NCI-H748 (cell line): ENCODE data around the gene SMCO1.
"Not testable (repeated sequence)": the region's sequence is repeated elsewhere in the genome, so short reads cannot be mapped to it uniquely, and the experiment has no call there.

Experiments used
- DNase-seq: peaks from one replicate; lab custom pipeline; 2025; ENCODE audit not compliant: unreplicated experiment; lab: John Stamatoyannopoulos, UW

The SMCO1 gene, protein sequence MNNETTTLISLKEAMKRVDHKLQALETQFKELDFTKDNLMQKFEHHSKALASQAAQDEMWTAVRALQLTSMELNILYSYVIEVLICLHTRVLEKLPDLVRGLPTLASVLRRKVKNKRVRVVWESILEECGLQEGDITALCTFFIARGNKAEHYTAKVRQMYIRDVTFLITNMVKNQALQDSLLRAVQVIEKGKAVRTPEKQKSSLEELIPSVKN

DNA sequence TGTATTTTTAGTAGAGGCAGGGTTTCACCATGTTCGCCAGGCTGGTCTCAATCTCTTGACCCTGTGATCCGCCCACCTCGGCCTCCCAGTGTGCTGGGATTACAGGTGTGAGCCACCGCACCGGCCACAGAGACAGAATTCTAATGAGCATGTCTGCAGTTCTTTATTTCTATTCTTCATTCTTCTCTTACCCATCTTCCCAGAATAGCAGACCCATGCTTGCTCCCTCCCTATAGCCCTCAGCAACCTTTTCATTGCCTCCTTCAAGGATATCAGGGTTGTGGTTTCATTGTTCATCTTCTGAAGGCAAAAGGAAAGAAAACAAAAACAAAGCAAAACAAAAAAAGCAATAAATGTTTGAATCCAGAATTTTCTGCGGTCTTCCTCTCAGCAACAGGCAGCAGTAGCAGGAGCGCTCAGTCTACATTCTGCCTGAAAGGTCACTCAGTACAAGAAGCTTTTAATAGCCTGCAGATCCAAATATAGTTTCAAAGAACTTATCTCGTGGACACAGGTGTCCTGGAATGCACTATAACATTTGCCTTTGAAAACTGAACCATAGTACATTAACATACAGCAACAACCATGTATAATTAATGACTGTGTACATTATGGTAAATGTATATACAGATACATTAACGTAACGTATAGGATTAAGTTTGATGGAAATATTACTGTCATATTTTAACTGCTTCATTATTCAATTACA lies at the start of gene SMCO1:
Gene SMCO1, minus strand, starts transcription at position 434 of the 709 bp plus-strand sequence. Its CDS starts 137 bp downstream, at position 297.
- DNase-seq, result no peak

DNA sequence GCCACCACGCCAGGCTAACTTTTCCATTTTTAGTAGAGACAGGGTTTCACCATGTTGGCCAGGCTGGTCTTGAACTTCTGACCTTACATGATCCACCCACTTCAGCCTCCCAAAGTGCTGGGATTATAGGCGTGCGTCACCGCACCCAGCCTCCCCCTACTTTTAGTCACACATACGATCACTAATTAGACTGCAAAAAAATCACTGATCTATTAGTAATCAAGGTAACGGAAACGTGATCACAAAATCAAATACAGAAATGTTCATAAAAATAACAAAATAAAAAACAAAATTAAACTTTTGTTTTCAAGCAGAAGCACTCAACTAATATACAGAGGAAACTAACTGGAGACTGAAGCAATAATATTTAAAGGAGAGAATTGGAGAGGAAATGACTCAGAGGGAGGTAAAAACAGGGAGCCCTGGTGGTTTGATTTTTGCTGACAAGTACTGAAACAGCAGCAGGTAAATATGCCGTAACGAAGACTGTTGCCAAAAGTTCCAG lies 48.6 kb upstream of the SMCO1 start:
- no peak for DNase-seq

DNA sequence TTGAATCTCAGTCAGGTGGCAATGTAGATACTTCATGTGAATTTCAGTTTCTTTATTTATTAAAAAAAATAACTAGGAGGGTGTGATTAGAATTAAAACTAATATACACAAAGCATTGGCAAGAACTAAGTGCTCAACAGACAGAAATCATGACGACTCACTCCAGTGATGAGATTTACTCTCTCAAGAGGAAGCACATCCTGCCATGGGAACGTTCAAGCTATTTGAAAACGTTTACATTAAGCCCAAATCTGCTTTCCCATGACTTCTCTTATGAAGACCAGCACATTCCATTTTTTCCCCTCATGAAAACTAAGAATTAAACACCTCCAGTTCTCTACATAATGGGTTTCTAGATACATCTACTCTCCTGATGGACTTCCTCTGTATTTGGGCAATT lies 44.7 kb upstream of the SMCO1 start:
- DNase-seq, result no peak

DNA sequence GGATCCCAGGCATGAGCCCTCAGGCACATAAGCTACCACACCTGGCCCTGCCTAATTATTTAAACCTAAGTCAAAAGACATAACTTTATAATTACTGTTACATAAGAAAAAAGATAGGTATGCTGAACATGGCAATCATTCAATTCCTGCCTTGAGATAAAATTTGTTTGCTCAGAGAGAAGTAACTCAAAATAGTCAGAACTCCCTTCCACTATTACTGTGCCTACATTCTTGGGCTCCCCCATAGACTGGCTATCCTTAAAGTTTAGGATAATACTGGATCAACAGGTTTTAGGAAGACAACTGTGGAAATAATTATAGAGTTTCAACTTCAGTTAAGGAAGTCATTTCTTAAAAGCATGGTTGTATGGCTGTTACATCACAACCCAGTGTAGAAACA lies 43.3 kb upstream of the SMCO1 start:
- no peak for DNase-seq

DNA sequence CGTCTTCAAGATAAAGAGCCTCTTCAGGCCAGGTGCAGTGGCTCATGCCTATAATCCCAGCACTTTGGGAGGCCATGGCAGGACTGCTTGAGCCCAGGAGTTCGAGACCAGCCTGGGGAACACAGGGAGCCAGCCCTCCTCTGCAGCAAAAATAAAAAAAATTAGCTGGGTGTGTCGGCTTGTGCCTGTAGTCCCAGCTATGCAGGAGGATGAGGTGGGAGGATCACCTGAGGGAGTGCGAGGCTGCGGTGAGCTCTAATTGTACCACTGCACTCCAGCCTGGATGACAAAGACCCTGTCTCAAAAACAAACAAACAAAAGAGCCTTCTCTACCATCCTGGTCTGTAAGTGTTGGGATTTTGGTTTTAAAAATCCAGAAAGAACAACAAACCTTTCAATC lies 42.1 kb upstream of the SMCO1 start:
- DNase-seq, result no peak

DNA sequence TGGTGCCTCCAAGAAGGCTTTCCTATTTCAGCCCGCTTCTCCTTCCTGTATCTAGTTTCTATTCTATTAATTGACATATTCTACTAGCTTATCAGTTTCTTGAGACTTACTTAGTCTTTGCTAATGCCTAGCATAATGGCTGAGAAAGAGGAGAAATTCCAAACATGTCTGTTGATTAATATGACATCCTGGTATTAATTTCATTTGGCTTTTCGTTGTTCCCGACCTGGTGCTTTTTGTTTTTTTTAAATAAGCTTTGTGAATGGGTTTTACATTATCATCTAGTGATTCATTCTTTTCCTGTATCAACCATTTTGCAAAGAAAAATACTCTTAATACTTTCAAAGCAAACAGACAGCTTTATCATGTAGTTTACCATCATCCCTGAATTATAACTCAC lies 40.1 kb upstream of the SMCO1 start:
- no peak for DNase-seq

DNA sequence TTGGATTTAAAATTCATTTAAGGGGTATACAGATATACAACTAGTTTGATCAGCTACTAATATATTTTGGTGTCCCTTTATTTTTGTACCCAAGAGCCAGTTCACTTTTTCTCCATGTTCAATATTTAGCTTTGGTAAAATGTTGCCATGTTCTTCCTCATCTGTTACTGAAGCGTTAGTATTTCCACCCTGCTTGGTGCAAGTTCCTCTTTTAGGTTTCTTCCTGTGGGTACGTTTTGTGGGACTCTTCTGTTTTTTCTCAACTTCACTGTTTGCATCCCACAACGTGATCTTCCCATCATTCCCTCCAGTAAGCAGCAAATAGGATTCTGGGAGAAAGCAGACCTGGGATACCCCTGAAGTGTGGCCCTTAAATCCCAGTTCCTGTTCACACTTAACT lies 39.1 kb upstream of the SMCO1 start:
- no peak for DNase-seq

DNA sequence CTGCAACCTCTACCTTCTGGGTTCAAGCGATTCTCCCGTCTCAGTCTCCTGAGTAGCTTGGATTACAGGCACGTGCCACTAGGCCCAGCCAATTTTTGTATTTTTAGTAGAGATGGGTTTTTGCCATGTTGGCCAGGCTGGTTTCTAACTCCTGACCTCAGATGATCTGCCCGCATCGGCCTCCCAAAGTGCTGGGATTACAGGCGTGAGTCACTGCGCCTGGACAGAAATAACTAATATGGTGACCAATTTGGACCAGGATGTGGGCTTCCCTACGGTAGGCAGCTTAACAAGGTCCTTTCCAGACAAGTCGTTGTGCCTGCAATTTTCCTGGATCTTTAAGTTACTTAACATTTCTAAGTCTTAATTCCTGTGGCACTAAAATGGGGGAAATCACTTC lies 38.4 kb upstream of the SMCO1 start:
- DNase-seq, result no peak

DNA sequence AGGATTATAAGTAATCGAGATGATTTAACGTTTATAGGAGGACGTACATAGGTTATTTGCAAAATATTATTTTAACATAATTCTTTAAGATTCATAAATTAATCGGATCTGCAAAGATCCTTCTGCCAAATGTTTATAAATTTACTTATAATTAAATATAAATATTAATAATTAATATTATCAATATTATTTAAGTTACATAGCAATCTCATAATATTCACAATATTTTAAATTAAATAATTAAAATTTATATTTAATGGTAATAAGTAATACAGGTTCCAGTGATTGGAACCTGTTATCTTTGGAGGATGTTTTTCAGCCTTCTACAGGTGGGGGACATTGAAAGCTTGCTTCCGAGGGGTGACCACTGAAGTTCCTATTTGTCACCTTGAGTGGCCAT lies 37.1 kb upstream of the SMCO1 start:
- no peak for DNase-seq

DNA sequence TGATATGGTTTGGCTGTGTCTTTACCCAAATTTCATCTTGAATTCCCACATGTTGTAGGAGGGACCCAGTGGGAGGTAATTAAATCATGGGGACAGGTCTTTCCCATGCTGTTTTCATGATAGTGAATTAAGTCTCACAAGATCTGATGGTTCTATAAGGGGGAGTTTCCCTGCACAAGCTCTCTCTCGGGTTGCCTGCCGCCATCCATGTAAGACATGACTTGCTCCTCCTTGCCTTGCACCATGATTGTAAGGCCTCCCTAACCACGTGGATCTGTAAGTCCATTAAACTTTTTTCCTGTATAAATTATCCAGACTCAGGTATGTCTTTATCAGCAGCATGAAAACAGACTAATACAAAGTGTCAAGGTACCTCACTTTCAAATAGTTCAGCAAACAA lies 35.0 kb upstream of the SMCO1 start:
- not testable (repeated sequence) for DNase-seq

DNA sequence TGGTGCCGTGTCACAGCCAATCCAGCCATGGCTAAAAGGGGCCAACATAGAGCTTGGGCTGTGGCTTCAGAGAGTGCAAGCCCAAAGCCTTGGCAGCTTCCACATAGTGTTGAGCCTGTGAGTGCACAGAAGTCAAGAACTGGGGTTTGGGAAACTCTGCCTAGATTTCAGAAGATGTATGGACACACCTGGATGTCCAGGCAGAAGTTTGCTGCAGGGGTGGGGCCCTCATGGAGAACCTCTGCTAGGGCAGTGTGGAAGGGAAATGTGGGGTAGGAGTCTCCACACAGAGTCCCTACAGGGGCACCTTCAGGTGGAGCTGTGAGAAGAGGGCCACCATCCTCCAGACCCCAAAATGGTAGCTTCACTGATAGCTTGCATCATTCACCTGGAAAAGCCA lies 34.2 kb upstream of the SMCO1 start:
- not testable (repeated sequence) for DNase-seq

DNA sequence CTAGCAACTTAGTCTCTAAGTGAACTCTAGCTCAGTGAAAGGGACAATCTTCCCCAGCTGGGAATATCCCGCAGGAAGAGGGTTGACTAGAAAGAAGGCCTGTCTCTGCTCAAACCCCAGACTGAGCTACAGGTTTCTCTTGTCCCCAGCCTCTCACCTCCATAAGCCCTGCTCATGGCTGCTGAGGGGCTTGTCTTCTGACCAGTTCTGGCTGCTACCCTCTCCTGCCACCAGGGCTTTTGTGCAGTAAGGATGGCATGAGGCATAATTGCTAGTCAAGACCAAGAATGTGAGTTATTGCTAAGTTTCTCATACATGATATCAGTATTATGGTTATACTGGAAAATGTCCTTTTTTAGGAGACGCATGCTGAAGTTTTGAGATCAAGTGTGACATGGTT lies 31.9 kb upstream of the SMCO1 start:
- DNase-seq, result no peak

DNA sequence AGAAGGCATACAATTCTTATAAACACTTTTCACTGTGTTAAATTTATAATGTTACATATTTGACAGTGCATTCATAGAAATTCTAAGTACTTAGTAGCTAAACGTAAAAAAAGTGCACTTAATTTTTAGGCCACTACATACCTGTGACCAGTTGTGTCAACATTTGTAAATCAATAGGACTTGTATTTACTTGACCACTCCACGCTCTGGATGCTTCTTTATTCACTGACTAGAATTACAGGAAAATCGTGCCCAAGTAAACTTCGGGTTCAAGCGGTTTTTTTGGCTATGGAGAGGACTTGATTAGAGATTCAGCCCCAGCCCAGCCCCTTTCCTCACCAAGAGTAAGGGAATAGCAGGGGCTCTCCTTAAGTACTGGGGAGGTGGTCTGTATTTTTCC lies 31.4 kb upstream of the SMCO1 start:
- no peak for DNase-seq

DNA sequence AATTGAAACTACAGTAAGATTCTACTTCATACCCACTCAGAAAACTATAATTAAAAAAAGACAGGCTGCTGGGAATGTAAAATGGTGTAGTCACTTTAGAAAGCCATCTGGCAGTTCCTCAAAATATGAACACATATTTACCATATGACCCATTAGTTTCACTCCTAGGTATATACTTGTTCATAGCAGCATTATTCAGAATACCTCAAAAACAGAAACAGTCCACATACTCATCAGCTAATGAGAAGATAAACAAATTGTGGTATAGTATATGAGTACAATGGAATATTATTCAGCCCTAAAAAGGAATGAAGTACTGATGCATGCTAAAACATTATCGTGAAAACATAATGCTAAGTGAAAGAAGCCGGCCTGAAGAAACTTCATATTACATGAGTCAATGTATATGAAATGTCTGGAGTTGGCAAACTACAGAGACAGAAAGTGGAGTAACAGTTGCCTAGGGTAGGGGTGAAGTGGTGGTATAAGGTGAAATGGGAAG lies 29.4 kb upstream of the SMCO1 start:
- no peak for DNase-seq

DNA sequence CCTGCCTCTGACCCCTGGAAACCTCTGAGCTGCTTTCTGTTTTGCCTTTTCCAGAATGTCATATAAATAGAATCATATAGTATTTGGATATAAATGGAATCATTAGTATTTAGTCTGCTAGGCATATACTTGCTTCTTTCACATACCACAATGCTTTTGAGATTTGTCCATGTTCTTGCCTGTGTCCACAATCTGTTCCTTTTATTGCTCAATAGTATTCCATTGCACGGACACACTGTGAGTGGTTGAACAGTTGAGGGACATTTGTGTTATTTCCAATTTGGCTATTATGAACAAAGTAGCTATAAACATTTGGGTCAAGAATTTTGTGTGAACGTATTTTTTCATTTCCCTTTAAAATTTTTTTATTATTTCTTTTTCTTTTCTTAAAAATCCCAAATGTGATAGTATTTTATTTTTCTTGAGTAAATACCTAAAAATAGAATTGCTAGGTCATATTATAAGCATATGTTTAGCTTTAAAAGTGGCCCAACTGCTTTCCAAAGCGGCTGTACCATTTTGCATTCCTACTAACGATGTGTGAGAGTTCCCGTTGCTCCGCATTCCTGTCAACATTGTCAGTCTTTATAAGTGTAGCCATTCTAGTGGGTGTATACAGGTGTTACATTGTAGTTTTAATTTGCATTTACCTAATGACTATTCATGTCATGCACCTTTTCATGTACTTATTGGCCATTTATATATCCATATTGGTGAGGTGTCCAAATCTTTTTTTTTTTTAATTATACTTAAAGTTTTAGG lies 26.7 kb upstream of the SMCO1 start:
- no peak for DNase-seq

DNA sequence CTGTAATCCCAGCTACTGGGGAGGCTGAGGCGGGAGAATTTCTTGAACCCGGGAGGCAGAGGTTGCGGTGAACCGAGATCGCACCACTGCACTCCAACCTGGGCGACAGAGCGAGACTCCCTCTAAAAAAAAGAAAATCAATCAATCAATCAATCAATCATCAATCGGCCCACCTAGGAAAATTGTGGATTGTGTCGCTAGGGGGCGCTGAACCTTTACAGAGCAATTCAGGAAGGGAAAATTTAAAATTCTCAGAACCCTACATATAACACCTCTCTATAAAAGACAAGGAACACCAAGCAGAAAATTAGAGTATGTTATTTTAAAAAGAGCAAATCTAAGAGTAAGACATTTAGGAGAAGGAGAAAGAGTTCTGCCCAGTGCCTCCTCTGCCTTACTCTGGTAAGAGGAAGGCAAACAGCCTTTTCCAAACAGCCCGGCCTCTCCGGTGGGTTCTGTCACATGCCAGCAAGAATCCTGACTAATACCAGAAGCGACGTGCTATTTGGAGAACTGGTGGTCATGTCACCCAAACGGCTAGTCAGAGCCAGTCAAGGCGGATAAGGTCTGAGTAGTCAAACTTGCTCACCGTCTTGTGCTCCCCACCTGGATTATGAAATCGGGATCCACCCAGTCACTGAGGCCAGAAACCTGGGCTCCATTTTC lies 22.3 kb upstream of the SMCO1 start:
- peak; percentile 27 for DNase-seq

DNA sequence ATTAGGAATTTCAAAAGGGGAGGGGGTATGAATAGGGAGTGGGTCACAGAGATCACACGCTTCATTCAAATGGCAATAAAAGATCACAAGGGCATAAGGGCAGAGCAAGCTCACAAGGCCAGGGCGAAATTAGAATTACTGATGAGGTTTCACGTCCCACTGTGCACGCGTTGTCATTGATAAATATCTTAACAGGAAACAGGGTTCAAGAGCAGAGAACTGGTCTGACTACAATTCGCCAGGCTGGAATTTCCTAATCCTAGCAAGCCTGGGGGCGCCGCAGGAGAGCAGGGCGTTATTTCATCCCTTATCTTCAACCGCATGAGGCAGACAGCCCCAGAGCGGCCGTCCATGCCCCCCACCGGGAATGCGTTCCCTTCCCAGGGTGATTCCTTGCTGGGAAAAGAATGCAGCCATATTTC lies 18.1 kb upstream of the SMCO1 start:
- no peak for DNase-seq

DNA sequence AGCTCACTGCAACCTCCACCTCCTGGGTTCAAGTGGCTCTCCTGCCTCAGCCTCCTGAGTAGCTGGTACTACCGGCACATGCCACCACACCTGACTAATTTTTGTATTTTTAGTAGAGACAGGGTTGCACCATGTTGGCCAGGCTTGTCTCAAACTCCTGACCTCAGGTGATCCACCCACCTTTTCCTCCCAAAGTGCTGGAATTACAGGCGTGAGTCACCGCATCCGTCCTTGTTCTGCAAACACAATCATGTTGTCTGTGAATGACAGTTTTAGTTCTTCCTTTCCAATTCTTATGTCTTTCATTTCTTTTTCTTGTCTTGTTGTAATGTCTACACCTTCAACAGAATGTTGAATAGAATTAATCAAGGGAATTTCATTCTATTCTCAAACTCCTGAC lies 16.3 kb upstream of the SMCO1 start:
- no peak for DNase-seq

DNA sequence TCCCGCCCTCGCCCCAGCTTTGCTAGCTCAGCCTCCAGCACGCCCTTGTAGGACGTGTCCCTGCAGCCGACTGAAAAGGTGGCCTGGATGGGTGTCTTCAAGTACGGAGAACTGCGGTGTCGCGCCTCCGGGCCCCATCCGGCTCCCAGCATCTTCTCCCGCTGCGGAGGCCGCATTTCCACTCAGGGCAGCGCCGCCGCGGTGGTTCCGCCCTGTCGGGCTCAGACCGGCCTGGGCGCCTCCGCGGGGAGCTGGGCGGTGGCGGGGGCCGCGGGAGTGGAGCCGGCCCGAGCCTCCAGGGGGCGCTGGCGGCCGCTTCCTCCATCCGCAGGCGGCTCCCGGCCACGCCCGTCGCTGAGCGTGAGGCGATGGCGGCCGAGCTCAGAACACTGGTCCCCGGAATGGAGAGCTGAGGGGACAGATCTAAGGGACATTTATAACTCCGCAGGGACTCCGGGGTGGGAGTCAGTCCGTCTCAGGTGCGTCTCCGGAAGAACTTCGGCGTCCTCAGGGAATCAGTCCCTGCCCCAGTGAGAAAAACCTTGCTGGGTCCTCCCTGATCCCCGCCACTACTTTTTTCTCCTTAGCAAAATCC lies 13.6 kb upstream of the SMCO1 start:
- peak; percentile 79 for DNase-seq

DNA sequence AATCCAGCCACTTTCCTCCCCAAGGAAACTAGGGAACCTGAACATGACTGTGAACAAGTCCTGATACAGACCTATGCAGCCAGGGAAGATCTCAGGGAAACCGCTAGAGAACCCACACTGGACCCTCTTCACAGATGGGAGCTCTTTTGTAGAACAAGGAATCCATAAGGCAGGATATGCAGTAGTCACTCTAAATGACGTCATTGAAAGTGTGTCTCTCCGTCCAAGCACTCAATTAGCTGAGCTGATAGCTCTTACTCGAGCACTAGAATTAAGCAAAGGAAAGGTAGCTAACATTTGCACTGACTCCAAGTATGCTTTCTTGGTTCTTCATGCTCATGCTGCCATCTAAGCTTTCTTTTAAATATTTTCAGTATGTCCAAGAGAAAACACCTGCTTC lies 10.0 kb upstream of the SMCO1 start:
- DNase-seq, result no peak

DNA sequence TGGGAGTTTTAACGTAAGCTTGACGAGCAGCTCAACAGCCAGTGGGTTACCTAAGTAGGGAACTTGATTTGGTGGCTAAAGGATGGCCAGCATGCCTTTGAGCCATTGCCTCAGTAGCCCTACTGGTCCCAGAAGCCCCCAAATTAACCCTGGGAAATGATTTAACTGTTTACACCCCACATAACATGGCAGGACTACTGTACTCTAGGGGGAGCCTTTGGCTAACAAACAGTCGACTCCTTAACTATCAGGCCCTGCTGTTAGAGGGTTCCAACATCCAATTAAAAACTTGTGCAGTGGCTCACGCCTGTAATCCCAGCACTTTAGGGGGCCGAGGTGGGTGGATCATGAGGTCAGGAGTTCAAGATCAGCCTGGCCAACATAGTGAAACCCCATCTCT lies 9.4 kb upstream of the SMCO1 start:
- no peak for DNase-seq
